ENCODE measurements around the gene CCDC138.
"Not testable (repeated sequence)": the region's sequence is repeated elsewhere in the genome, so short reads cannot be mapped to it uniquely, and the experiment has no call there.

Gene CCDC138, protein sequence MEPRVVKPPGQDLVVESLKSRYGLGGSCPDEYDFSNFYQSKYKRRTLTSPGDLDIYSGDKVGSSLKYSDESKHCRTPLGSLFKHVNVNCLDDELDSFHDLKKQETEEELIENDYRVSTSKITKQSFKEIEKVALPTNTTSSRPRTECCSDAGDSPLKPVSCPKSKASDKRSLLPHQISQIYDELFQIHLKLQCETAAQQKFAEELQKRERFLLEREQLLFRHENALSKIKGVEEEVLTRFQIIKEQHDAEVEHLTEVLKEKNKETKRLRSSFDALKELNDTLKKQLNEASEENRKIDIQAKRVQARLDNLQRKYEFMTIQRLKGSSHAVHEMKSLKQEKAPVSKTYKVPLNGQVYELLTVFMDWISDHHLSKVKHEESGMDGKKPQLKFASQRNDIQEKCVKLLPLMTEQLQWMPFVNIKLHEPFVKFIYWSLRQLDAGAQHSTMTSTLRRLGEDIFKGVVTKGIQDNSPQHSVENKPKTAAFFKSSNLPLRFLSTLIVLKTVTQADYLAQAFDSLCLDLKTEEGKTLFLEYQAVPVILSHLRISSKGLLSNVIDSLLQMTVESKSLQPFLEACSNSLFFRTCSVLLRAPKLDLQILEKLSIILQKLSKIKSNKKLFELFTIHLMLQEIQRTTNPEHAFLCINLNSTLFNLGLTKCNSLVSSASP

DNA sequence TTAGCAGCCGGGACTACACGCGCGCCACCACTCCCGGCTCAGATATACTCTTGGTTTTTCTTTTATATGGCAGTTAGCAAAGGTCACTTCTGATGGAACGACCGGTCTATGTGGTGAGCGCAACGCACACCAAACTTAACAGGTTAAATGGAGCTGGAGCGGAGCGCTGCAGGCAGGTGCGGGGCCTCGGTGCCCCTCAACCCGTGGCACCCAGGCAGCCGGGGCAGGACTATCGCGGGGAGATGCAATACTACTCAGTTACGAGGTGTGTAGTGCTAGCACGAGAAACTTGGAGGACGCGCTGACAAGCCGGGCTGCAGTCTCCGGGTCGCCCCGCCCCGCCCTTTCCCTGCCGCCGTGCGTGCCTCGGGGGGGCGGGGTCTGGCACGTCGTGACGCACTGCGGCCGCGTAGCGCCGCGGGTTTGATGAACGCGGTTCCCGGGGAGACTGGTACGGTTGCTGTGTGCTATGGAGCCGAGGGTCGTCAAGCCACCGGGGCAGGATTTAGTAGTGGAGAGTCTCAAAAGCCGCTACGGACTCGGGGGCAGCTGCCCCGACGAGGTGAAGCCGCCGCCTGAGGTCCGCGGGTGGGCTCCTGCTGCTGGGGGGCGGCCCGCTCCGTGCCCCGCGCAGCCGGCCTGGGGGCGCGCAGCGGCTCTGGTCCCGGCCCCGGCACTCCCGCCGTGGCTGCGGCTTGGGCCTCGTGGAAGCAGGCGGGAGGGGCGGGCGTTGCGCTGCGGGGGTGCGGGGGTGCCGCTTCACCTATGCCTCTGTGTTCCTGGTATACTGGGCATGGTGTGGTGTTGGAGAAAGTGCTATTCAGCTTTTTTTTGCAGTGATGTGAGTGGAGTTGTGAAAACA lies at the start of gene CCDC138:
Gene CCDC138 (plus strand): TSS at position 418 of the 862 bp plus-strand sequence. CDS start 52 bp downstream, at position 470.
- DNase-seq (ENCODE audit: low read depth), result peak; percentile 32

DNA sequence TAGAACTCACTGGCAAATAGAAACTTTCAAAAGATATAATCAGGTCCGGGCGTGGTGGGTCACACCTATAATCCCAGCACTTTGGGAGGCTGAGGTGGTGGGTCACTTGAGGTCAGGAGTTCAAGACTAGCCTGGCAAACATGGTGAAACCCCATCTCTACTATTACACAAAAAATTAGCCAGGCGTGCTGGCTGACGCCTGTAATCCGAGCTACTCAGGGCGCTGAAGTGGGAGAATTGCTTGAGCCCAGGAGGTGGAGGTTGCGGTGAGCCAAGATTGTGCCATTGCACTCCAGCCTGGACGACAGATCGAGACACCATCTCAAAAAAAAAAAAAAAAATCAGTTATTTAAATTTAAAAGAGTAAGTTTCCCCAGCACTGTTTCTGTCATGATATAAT lies 28.6 kb upstream of the CCDC138 start:
- not testable (repeated sequence) for DNase-seq (ENCODE audit: low read depth)

DNA sequence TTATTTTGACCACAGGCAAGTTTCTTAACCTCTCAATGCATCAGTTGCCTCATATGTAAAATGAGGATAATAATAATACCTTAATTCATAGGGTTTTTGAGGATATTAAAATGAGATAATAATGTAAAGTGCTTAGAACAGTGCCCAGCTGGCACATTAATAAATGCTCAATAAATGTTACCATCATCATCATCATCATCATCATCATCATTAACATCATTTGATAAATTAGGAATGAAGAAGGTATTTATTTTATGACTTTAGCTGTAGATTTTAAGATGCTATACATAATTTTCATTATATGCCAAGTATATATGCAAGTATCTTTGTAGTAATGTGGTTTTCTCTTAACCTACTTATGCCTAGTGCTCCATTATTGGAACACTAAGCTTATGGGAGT lies 24.0 kb upstream of the CCDC138 start:
- not testable (repeated sequence) for DNase-seq (ENCODE audit: low read depth)

DNA sequence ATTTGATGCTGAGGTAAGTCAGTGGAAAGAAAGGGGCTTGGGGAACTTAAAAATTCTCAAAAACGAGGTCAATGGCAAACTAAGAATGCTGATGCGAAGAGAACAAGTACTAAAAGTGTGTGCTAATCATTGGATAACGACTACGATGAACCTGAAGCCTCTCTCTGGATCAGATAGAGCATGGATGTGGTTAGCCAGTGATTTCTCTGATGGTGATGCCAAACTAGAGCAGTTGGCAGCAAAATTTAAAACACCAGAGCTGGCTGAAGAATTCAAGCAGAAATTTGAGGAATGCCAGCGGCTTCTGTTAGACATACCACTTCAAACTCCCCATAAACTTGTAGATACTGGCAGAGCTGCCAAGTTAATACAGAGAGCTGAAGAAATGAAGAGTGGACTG lies 19.9 kb upstream of the CCDC138 start:
- not testable (repeated sequence) for DNase-seq (ENCODE audit: low read depth)

DNA sequence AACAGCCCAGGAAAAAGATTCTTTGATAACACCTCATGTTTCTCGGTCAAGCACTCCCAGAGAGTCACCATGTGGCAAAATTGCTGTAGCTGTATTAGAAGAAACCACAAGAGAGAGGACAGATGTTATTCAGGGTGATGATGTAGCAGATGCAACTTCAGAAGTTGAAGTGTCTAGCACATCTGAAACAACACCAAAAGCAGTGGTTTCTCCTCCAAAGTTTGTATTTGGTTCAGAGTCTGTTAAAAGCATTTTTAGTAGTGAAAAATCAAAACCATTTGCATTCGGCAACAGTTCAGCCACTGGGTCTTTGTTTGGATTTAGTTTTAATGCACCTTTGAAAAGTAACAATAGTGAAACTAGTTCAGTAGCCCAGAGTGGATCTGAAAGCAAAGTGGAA lies 18.7 kb upstream of the CCDC138 start:
- not testable (repeated sequence) for DNase-seq (ENCODE audit: low read depth)

DNA sequence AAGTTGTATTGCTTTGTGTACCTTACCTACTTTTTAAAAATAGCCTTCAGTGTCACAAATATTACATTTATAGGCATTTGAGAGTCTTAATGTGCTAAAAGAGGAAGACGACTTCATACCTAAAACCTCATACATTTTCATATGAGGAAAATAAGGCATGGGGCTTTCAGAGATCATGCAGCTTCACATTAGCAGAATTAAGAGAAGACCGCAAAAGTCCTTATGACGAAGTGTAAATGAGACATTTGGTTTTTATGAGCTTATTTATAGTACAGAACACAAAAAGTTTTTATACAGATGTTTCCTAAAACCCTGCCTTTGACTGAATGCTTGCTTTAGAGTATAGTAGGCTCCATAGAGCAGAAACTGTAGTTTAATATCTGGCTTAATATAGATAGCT lies 10.1 kb upstream of the CCDC138 start:
- no peak for DNase-seq (ENCODE audit: low read depth)

DNA sequence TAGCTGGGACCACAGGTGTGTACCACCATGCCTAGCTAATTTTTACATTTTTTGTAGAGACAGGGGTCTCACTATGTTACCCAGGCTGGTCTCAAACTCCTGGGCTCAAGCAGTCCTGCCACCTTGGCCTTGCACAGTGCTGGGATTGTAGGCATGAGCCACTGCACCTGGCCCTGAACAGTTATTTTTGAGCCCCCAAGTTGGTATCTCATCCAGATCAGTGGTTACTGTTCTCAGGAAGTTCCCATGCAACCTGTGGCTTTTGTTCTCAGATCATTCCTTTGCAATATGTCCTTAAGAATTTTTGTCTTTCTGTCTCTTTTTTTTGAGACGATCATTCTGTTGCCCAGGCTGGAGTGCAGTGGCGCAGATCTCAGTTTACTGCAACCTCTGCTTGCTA lies 7.7 kb upstream of the CCDC138 start:
- no peak for DNase-seq (ENCODE audit: low read depth)

DNA sequence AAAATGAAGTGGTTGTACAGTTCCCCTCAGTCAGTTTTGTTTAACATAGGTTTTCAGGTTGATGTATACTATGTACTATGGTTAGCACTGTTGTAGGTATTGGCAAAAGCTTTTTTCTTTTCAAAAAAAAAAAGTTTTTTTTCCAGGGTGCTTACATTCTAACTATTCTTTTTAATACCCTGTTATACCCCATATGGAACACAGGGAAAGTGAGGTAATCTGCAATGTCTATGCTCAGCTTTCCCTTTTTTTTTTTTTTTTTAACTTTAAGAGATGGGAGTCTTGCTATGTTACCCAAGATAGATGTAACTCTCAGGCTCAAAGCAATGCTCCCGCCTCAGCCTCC lies 590 bp upstream of the CCDC138 start:
- DNase-seq (ENCODE audit: low read depth), result no peak

DNA sequence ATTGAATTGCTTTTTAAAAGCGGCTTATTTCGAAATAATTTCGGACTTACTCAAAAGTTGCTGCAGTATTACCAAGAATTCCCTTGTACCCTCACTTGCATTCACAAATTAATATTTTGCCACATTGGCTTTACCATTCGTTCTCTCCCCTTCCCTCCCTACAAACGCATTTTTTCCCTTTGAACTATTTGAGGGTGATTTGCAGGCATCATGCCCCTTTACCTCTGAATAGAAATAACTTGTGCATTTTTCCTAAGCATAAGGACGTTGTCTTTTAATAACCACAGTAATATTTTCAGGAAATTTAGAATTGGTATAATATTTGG lies 608 bp downstream of the CCDC138 start:
- no peak for DNase-seq (ENCODE audit: low read depth)

DNA sequence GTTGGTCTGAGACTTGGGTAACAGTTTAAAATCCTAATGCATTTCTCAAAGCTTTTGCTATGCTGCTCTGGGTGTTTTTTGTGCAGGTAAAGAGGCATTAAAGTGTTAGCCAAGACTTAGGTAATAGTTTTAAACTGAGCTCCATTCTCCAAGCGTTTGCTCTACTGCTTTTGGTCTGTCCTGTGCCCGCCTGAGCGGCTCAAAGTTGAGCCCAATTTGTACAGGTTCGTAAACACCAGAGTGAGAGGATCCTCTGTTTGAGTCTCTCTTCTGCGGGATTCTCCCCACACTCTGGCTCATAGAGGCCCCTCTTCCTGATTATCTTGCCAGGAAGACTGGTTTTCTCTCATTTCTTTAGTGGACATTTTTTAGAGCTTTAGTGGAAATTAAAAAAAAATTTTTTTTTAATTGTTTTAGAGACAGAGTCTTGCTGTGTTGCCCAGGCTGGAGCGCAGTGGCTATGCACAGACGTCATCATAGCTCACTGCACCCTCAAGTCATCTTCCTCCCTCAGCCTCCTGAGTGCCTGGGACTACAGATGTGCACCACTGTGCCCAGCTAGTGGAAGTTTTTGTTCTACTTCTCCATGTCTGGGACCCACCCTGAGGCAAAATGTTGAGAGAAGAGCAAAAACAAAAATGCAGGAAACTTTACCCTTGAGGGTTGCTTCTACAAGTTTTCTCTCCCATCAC lies 16.6 kb downstream of the CCDC138 start:
- DNase-seq (ENCODE audit: low read depth), result no peak

DNA sequence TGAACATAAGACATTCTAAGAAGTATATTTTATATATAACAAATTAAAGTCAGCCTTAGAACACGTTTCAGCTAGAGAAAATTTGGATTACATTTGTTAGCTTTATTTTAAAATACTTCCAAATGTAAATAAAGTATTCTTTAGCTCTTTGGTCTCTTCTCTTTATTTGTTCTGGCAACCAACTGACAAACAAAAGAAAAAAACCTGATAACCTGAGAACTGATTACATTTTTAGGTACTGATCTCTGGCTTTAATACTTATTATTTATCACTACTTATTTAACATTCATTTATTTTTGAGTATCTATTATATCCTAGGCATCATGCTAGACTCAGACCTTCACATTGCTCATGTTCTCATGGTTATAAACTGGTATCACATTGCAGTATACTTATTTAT lies 18.5 kb downstream of the CCDC138 start:
- no peak for DNase-seq (ENCODE audit: low read depth)

DNA sequence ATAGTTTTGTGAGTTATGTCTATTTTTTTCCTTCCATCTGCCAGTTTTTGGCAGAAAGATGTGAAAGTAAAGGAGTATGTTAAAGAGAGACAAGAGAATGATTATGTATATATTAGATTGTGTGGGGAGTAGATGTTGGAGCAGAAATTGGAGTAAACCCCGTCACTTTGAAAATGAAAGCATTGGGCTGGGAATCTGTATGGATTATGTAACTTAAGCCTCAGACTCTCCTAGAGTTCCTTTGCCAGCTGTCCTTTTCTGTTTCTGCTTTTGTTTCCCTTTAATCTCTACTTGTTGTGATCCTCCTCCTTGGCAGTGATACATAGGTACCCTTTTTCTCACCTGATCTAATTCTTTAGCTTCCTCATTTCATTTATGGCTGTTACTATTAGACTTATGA lies 19.2 kb downstream of the CCDC138 start:
- no peak for DNase-seq (ENCODE audit: low read depth)

DNA sequence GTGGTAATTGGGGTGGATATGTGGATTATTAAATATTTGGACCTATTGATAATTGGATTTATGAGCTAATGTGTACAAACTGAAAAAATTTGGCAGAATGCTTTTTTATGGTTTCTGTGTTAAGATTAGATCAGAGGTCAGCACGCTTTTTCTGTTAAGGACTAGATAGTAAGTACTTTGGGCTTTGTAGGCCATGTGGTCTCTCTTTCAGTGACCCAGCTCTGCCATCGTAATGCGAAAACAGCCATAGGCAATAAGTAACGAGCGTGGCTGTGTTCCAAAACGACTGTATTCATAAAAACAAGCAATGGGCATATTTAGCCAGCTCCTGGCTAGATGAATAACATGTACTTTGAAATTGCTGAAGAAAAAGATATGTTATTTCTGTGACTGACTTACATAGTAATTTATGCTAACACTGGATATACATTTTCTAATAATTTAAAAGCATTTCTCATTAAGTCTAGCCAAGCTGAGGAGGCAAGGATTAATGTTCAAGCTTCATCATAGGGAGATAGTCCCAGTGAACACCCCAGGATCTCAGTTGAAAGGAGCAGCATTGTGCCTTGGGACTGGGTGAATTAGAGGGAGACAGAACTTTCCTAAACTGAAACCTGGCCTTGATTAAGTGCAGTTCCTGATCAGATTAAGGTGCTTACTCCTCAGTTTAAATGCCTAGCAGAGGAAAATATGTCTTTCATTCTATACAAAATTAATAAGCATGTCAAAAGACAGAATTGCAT lies 20.0 kb downstream of the CCDC138 start:
- DNase-seq (ENCODE audit: low read depth), result no peak

DNA sequence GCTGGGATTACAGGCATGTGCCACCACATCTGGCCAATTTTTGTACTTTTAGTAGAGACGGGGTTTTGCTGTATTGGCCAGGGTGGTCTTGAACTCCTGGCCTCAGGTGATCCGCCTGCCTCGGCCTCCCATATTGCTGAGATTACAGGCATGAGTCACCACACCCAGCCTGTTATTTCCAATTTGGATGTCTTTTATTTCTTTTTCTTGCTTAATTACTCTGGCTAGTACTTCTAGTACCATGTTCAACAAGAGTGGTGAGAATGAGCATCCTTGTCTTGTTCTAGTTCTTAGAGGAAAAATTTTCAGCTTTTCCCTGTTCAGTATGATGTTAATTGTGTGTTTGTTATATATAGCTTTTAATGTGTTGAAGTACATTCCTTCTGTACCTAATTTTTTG lies 23.4 kb downstream of the CCDC138 start:
- no peak for DNase-seq (ENCODE audit: low read depth)

DNA sequence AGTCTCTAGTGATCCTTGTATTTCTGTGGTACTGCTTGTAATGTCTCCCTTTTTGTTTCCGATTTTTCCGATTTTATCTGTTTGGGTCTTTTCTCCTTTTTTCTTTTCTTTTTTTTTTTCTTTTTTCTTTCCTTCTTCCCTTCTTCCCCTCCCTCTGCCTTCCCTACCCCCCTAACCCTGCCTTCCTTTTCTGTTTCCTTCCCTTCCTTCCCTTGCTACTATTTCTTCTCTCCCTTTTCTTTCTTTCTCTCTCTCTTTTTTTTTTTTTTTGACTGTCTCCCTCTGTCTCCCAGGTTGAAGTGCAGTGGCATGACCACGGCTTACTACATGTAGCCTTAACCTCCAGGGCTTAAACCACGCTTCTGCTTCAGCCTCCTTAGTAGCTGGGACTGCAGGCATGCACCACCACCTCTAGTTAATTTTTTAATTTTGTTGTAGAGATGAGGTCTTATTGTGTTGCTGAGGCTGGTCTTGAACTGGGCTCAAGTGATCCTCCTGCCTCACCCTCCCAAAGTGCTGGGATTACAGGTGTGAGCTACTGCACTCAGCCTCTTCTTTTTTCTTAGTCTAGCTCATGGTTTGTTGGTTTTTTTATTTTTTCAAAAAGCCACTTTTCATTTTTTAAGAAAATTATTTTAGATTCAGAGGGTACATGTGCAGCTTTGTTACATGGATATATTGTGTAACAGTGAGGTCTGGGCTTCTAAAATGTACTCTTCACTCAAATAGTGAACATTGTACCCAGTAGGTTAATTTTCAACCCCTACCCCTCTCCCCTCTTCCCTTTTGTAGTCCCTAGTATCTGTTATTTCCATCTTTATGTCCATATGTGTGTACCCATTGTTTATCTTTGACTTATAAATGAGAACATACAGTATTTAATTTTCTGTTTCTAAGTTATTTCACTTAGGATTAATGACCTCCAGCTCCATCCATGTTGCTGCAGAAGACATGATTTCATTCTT lies 24.7 kb downstream of the CCDC138 start:
- DNase-seq (ENCODE audit: low read depth), result no peak

DNA sequence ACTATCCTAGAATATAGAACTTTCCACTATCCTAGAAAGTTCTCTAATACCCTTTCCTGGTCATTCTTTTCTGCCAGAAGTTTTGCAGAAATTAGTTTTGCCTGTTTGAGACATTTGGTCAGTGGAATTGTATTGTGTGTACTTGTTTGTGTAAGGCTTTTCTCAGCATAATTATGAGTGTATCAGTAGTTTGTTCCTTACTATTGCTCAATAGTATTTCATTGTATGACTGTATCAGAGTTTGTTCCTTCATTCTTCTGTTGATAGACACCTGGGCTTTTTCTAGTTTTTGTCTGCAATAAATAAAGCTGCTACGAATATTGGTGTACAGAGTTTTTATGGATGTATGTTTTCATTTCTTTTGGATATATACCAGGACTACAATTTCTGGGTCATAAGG lies 27.2 kb downstream of the CCDC138 start:
- no peak for DNase-seq (ENCODE audit: low read depth)

DNA sequence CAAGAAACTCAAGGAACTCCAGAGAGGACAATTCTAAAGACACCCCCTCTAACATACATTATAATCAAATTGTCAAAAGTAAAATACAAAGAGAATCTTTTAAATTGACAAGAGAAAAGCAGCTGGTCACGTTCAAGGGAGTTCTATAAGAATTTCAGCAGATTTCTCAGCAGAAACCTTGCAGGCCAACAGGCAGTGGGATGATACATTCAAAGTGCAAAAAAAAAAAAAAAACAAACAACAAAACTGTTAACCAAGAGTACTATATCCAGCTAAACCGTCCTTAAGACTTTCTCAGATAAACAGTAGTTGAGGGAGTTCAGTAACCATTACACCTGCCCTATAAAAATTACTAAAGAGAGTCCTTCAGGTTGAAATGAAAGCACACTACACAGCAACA lies 33.9 kb downstream of the CCDC138 start:
- no peak for DNase-seq (ENCODE audit: low read depth)

DNA sequence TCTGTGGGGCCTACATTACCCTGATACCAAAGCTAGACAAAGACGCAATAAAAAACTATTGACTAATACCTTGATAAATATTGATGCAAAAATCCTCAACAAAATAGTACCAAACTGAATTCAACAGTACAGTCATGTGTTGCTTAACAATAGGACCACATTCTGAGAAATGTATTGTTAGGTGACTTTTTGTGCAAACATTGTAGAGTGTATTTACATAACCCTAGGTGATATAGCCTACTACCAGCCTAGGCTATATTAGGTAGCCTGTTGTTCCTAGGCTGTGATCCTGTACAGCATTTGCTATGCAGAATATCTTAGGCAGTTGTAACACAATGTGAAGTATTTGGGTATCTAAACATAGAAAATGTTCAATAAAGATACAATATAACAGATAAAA lies 36.7 kb downstream of the CCDC138 start:
- DNase-seq (ENCODE audit: low read depth), result no peak

DNA sequence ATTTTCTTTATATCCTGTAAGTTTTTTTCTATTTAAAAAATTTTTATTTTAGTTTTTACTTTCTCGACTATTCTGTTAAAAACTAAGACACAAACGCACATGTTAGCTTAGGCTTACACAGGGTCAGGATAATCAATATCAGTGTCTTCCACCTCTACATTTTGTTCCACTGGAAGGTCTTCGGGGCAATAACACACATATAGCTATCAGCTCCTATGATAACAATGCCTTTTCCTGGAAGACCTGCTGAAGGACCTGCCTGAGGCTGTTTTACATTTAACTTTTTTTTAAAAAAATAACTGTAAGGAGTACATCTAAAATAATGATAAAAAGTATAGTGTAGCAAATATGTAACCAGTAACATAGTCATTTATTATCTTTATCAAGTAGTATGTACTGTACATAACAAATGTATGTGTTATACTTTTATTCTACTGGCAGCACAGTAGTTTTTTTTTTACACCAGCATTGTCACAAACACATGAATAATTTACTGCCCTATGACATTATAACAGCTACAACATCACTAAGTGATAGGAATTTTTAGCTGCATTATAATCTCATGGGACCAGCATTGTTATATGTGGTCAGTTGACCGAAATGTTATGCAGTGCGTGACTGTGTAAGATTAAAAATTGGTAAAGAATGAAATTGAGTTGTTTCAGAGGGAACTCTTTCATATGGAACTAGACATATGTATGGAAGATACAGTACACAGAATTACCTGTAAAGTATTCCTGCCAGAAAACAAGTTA lies 37.9 kb downstream of the CCDC138 start:
- no peak for DNase-seq (ENCODE audit: low read depth)

DNA sequence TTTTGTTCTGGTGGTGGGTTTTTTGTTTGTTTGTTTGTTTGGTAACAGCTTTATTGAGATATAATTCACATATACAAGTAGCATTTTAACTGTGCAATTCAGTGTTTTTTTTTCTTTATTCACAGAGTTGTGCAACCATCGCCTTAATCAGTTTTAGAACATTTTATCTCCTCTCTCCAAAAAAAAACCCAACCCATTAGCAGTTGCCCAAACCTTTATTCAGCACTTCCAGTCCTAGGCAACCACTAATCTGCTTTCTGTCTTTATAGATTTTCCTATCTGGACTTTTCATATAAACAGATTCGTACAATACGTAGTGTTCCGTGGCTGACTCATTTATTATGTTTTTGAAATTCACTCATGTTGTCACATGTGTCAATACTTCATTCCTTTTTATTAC lies 38.7 kb downstream of the CCDC138 start:
- DNase-seq (ENCODE audit: low read depth), result no peak

All from non-pigmented ciliary epithelial cell (primary cell).